ENCODE results near the gene CCND1.
A peak's percentile ranks its signal among the peaks of the same experiment; 100 is the strongest.
"Not testable (repeated sequence)": the region's sequence is repeated elsewhere in the genome, so short reads cannot be mapped to it uniquely, and the experiment has no call there.

The CCND1 gene

GRCh38 chr11:69694781-69695180, 53.8 kb downstream of the CCND1 start:
- no peak for DNase-seq (ENCODE audit: low spot score)

GRCh38 chr11:69695581-69695980, 54.6 kb downstream of the CCND1 start:
- DNase-seq (ENCODE audit: low spot score): no peak

GRCh38 chr11:69695995-69696394, 55.0 kb downstream of the CCND1 start:
- DNase-seq (ENCODE audit: low spot score): not testable (repeated sequence)

- no peak for DNase-seq (ENCODE audit: low spot score)
These were observed 56.0 kb downstream of the CCND1 start for GRCh38 chr11:69696749-69697468.

DNA sequence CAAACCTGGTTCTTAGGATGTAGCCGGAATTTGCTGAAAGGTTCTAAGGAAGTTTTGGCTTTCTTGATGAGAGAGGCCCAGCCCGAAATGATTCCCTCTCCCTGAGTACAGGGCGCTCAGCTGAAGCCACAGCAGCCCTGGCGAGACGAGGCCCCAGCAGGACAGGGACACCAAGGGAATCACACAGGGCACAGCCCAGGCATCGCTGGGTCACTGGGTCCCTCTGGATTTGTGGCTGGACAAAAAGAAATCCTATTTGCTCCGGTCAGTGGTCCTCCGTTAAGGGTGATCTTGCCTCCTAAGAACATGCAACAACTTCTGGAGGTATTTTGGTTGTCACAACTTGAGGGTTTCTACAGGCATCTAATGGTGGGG, 56.5 kb downstream of the CCND1 start:
- DNase-seq (ENCODE audit: low spot score): no peak

DNA sequence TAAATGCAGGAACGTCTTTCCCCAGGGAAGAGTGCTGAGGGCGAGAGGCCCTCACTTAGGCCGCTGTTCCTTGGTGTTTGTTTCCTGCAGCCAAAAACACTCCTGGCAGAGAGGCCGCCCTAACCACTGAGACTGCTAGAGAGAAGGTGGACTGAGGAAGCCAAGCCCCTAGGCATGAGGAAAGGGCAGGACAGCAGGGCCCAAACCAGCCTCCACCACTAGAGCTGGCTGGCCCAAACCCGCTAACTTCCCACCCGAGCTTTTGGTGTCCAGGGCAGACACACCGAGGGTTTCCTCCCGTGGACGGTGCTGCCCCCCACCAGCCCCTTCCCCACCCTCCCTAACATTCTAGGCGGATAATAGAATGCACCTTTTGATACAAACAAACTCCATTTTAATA, 56.9 kb downstream of the CCND1 start:
- DNase-seq (ENCODE audit: low spot score): no peak

GRCh38 chr11:69698362-69698761, 57.4 kb downstream of the CCND1 start:
- DNase-seq (ENCODE audit: low spot score): no peak

- peak; percentile 54 for DNase-seq (ENCODE audit: low spot score)
These were observed 58.3 kb downstream of the CCND1 start for GRCh38 chr11:69699213-69699612.

DNA sequence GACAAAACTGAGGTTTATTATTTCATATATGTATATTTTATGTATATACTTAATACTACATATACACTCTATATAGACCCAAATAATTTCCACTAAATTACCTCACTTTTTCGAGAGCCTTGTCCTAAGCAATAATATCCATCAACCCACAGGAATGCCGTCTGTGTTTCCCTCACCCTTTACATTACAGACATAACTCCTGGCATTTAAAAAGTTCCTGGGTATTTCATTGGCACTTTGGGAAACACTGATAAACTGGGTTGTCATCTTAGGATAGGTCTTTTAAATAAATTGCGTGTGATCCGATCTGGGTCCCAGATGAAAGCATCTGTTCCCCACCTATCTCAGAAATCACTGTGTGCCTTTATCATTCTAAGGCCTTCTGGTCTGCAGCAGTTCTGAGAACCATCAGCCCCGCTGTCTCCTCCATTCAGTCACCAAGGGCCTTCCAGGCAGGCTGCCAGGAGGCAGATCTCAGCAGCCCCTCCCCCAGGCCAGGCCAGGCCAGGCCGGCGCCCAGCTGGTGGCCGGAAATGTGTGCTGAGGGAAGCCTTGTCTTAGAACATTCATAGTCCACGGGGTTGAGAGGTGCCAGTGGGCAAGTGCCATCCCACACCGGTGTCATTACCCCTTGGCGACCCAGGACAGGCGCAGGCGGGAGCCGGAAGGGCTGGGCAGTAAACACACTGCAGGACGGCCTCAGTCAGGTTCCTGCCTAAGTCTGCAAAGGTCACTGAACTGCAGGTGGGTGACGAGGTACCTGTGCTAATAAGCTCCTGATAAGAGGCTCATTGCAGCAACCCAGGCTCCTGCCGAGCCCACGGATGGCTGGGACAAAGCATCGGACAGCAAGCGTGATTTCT, 59.6 kb downstream of the CCND1 start:
- peak; percentile 64 for DNase-seq (ENCODE audit: low spot score)

GRCh38 chr11:69702239-69702691, 61.3 kb downstream of the CCND1 start:
- DNase-seq (ENCODE audit: low spot score): no peak

GRCh38 chr11:69702769-69703452, 62.0 kb downstream of the CCND1 start:
- no peak for DNase-seq (ENCODE audit: low spot score)

DNA sequence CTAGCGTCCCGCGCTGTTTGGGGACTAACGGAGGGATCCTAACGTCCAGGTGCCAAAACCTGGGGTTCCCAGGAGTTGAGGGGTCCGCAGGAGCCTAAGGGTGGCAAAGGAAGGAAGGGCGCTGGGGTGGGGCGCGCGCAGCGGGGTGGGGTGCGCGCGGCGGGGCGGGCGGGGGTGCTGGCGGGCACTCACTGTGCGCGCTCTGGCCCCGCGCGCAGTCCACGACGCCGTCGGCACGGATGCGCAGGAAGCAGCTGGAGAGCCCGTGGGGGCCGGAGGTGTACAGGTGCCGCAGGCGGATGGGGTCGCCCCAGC, 62.5 kb downstream of the CCND1 start:
- no peak for DNase-seq (ENCODE audit: low spot score)
